HEK293T (cell line): ENCODE data around the gene PPP1R12B.
"Not testable (repeated sequence)": the region's sequence is repeated elsewhere in the genome, so short reads cannot be mapped to it uniquely, and the experiment has no call there.

ENCODE experiments used
- CTCF ChIA-PET: fragments of 350-600 bp; formaldehyde crosslinking; extraction: SDS; loops from one replicate; lab custom pipeline; 2021; ENCODE audit warnings: antibody characterized with exemption, inconsistent platforms; lab: Yijun Ruan, JAX
- POLR2A ChIA-PET: fragments of 350-600 bp; formaldehyde crosslinking; extraction: SDS; loops from one replicate; lab custom pipeline; 2020; ENCODE audit warnings: antibody characterized with exemption, inconsistent platforms; lab: Yijun Ruan, JAX
- DNase-seq: peaks from one replicate; pipeline ENCODE4 v3.0.0; 2012; ENCODE audit warnings: mixed read lengths; ENCODE audit errors: extremely low spot score
- ARNT ChIP-seq: fragments of 450-650 bp; IDR thresholded peaks from 2 replicates; pipeline ENCODE4 v1.6.1; 2017; ENCODE audit warnings: mild to moderate bottlenecking
- BHLHE40 ChIP-seq: fragments of 450-650 bp; IDR thresholded peaks from 2 replicates; pipeline ENCODE4 v1.6.1; 2016; ENCODE audit warnings: mild to moderate bottlenecking, moderate library complexity, borderline replicate concordance
- CTBP1 ChIP-seq: fragments of 450-650 bp; IDR thresholded peaks from 2 replicates; pipeline ENCODE4 v1.6.1; 2016; ENCODE audit warnings: borderline replicate concordance
- ELF4 ChIP-seq: fragments of 450-650 bp; IDR thresholded peaks from 2 replicates; pipeline ENCODE4 v1.6.1; 2017; ENCODE audit warnings: antibody characterized with exemption
- FOXA1 ChIP-seq: fragments of 450-650 bp; IDR thresholded peaks from 2 replicates; pipeline ENCODE4 v1.6.1; 2016; ENCODE audit warnings: mild to moderate bottlenecking
- FOXK2 ChIP-seq: fragments of 450-650 bp; IDR thresholded peaks from 2 replicates; pipeline ENCODE4 v1.6.1; 2016; ENCODE audit warnings: mild to moderate bottlenecking
- FOXM1 ChIP-seq: fragments of 450-650 bp; IDR thresholded peaks from 2 replicates; pipeline ENCODE4 v1.6.1; 2017; ENCODE audit warnings: mild to moderate bottlenecking, borderline replicate concordance
- HDGF ChIP-seq: fragments of 450-650 bp; IDR thresholded peaks from 2 replicates; pipeline ENCODE4 v1.6.1; 2017; ENCODE audit warnings: antibody characterized with exemption, borderline replicate concordance
- L3MBTL2 ChIP-seq: fragments of 450-650 bp; conservative IDR thresholded peaks from 2 replicates; pipeline ENCODE4 v1.6.1; 2016; ENCODE audit warnings: mild to moderate bottlenecking
- LEF1 ChIP-seq: fragments of 450-650 bp; IDR thresholded peaks from 2 replicates; pipeline ENCODE4 v1.6.1; 2017; ENCODE audit warnings: mild to moderate bottlenecking, borderline replicate concordance
- NFRKB ChIP-seq: fragments of 450-650 bp; IDR thresholded peaks from 2 replicates; pipeline ENCODE4 v1.6.1; 2016; ENCODE audit warnings: mild to moderate bottlenecking, moderate library complexity
- SP1 ChIP-seq: fragments of 450-650 bp; IDR thresholded peaks from 2 replicates; pipeline ENCODE4 v1.6.1; 2017
- SUZ12 ChIP-seq: fragments of 450-650 bp; IDR thresholded peaks from 2 replicates; pipeline ENCODE4 v1.6.1; 2016; ENCODE audit warnings: mild to moderate bottlenecking
- TARDBP ChIP-seq: fragments of 450-650 bp; IDR thresholded peaks from 2 replicates; pipeline ENCODE4 v1.6.1; 2016
- ZNF384 ChIP-seq: fragments of 450-650 bp; IDR thresholded peaks from 2 replicates; pipeline ENCODE4 v1.6.1; 2016
- TF ChIP-seq, protein P1 (sequence below): fragments of 450-650 bp; IDR thresholded peaks from 2 replicates; pipeline ENCODE4 v1.6.1; 2016

Gene PPP1R12B

DNA sequence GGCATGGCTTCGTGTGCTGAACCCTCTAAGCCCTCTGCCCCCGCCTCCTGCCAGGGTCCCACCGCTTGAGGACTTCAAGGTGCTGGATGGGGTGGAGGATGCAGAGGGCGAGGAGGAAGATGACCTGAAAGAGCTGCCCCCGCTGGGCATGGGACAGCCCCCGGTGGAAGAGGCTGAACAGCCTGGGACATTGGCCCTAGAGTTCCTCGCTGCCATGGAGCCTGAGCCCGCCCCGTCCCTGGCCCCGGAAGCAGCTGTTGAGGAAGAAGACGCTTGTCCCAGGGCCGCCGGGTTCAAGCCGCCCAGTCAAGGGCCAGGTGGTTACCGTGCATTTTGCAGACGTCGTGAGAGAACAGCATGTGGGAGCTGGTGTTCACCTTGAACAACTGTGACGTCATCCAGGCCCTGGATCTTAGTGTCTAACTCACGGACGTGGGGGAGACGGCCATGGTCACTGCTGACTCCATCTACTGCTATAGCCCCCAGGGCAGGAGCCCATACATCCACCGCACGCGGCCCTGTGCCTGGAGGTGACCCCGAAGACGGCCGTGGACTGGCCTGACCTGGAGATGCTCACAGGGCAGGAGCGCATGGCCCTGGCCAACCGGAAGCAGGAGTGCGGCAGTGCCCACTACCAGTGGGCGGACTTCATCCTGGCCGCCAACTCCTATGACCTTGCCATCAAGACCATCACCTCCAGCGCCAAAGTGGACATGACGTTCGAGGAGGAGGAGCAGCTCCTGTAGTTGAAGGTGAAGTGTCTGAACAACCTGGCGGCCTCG, 90.1 kb downstream of the PPP1R12B start:
- DNase-seq = no peak
- ChIA-PET CTCF (no interaction called here), POLR2A (no interaction called here)
- TF ChIP-seq NFRKB (no peak), FOXA1 (no peak), HDGF (no peak), SP1 (no peak), ELF4 (no peak), ARNT (no peak), CTBP1 (no peak), BHLHE40 (no peak), FOXM1 (no peak), SUZ12 (no peak), TARDBP (no peak)
- TF ChIP-seq, protein P1, sequence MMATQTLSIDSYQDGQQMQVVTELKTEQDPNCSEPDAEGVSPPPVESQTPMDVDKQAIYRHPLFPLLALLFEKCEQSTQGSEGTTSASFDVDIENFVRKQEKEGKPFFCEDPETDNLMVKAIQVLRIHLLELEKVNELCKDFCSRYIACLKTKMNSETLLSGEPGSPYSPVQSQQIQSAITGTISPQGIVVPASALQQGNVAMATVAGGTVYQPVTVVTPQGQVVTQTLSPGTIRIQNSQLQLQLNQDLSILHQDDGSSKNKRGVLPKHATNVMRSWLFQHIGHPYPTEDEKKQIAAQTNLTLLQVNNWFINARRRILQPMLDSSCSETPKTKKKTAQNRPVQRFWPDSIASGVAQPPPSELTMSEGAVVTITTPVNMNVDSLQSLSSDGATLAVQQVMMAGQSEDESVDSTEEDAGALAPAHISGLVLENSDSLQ = no peak

DNA sequence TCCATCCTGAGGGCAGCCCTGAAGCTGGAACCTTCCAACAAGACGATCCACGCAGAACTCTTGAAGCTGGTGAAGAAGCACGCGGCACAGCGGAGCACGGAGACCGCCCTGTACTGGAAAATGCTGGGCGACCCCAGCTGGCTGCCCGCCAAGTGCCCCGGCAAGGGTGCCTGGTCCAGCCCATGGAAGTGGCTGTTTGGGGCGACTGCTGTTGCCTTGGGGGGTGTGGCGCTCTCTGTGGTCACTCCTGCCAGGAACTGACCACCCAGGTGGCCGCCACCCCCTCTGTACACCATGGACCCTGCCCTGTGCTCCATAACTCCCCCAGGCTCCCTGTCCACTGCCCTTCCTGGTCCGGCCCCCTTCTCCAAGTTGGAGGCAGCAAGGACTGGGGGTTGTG, 90.8 kb downstream of the PPP1R12B start:
- ChIA-PET CTCF (no interaction called here), POLR2A (no interaction called here)
- no peak for TF ChIP-seq ZNF384
- TF ChIP-seq, protein P1 = no peak
- TF ChIP-seq FOXK2 = no peak
- TF ChIP-seq ARNT = no peak
- TF ChIP-seq HDGF = no peak
- TF ChIP-seq L3MBTL2 = no peak
- no peak for TF ChIP-seq NFRKB
- TF ChIP-seq SUZ12 = no peak
- no peak for TF ChIP-seq FOXA1
- no peak for TF ChIP-seq ELF4
- no peak for DNase-seq

DNA sequence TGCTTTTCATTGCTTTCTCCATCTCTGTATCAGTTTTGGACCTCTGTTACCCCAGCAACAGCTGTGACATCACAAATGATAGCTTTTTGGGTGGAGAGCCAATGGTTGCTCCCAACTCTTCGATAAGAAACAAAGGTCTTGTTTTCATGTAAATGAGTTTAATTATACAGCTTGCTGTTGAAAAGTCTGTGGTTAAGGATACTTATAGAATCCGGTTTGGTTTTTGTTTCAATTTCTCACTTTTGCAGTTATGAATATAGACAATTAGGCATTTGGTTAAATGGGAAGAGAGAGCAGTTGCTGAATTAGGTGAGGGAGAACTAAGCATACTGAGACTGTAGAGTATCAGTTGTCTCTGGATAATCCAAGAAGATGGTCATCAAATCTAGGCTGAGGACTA, 99.6 kb downstream of the PPP1R12B start:
- POLR2A ChIA-PET, DNase-seq, CTCF ChIA-PET: not testable (repeated sequence)

DNA sequence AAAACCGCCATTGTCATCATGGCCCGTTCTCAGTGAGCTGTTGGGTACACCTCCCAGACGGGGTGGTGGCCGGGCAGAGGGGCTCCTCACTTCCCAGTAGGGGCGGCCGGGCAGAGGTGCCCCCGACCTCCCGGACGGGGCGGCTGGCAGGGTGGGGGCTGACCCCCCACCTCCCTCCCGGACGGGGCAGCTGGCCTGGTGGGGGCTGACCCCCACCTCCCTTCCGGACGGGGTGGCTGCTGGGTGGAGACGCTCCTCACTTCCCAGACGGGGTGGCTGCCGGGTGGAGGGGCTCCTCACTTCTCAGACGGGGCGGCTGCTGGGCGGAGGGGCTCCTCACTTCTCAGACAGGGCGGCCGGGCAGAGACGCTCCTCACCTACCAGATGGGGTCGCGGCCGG, 103.1 kb downstream of the PPP1R12B start:
- POLR2A ChIA-PET = not testable (repeated sequence)

DNA sequence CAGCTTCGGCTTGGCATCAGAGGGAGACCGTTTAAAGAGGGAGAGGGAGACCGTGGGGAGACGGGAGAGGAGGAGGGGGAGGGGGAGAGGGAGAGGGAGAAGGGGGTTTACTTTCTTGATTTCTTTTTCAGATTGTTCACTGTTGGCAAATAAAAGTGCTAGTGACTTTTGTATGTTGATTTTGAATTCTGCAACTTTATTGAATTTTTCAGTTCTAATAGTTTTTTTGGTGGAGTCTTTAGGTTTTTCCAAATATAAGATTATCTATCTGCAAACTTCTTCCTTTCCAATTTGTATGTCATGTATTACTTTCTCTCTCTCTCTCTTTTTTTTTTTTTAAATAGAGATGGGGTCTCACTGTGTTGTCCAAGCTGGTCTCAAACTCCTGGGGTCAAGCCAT, 104.0 kb downstream of the PPP1R12B start:
- TF ChIP-seq ZNF384 = no peak
- TF ChIP-seq, protein P1 = no peak
- TF ChIP-seq SUZ12 = no peak
- no peak for TF ChIP-seq SP1
- TF ChIP-seq FOXK2 = no peak
- TF ChIP-seq TARDBP = no peak
- no peak for TF ChIP-seq ELF4
- TF ChIP-seq ARNT = no peak
- TF ChIP-seq LEF1 = no peak
- TF ChIP-seq FOXA1 = no peak
- TF ChIP-seq BHLHE40 = no peak
- DNase-seq = no peak
- CTCF ChIA-PET = interaction anchor here (0.6 kb wide), 1 partner anchor 173 kb away, joined by 3 read pairs; no protein-coding TSS in a partner anchor
- POLR2A ChIA-PET = no interaction called here

More for the DNA sequence above, 103.1 kb downstream of the PPP1R12B start:
- DNase-seq, CTCF ChIA-PET: not testable (repeated sequence)

DNA sequence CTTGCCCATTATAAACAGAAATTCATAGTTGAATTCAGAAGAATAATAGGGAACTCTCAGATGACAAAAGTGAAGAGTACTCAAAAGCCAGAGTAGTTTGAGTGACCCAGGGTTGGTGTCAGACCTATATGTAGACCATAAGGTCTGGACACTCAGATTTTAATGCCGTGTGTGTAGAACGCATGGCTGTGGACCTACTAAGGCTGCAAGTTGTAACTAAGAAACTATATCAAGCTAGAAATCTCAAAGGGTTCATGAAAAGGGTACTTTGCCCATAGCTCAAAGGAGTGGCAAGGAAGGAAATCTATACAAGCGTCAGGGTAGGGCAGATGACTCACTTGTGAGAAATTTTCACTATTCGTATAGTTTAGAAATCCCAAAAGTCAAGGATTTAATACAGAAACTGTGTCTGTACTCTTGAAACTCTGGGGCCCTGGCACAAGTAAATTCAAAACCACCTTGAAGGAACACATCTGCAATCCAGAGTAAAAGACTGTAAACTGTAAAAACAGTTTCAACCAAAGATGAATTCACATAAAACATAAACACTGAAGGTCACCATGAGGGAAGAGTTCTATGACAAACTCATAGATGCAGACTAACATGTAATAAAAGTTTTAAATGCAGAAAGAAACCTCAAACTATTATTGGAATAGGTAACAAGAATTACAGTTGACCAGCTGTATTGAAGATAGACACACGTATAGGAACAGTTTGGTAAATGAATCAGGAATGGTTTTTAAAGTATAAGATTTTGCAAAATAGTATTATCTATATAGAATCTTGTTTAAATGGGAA, 108.1 kb downstream of the PPP1R12B start:
- CTCF ChIA-PET, POLR2A ChIA-PET, DNase-seq: not testable (repeated sequence)

DNA sequence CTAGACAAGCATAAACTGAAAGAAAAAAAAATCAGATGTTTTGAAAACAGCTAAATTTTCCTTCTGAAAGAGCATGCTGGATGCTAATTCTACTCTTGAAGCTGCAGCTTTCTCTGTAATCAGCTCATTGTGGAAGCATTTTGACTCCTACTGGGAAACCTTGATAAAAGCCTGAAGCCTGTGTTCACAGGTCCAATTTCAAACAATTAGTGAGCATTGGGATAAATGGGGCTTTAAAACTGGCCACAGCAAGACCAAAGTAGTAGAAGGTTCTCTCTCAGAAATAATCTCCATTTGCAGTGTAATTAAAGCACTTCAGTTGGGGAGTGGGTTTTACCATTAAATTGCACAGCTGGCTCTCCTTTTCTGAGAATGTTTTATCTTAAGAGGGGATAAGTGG, 110.2 kb downstream of the PPP1R12B start:
- POLR2A ChIA-PET, CTCF ChIA-PET, DNase-seq: not testable (repeated sequence)

DNA sequence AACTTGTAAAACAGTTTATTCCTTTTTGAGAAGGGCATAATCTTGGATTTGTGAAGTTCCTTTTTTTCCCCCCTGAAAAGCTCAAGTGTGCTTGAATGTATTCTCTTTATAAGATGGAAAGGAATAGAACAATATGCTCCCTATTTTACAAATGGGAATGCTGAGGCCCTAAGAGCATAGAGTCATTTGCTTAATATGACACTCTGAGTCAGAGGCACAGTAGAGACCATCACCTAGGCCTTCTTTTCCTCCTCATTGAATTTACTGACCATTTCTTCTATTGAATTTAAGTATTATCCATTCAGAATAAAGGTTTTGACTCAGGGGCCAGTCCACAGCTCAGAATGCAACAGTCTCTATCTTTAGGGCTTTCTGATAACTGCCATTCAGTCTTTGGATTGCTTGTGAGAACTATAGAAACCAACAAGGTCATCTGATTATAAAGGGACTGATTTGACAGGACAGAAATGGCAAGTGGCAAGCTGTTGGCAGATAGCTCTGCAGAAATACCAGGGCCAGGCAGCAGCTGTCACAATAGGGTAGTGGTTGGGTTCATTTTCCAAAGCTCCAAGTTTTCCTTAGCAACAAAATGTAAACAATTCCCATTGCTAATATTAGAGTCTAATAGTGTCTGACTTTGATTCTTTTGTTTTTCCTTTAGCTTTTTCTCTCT, 111.1 kb downstream of the PPP1R12B start:
- DNase-seq, POLR2A ChIA-PET, CTCF ChIA-PET: not testable (repeated sequence)

DNA sequence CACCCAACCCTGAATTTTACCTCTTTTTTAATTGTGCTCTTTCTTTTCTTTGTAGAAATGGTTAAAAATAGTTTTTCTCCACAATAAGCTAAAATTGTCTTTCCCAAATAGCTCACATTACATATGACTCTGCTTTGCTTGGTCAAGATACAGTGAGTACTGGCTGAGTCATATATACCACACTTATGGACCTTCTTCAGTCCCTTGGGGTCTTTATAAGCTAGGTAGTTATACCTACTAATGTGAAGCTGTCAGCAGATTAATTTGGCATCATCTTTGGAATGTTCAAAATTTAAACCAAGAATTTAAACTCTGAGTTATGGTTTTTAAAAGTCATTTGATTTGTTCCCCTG, 111.6 kb downstream of the PPP1R12B start:
- CTCF ChIA-PET, DNase-seq, POLR2A ChIA-PET: not testable (repeated sequence)
